Lower lobe of right lung (tissue), 2 donors: ENCODE results near the gene GSE1. TPM values are rescaled to one million over a fixed set of nuclear protein-coding genes. Genes with fewer than 3 reads are reported as not detected.

Experiments used
- ATAC-seq, 2 donors: fragments of 200-7000 bp; cut with Tn5 transposase; one replicate each; pipeline ENCODE4 v1.9.1; 2020 to 2022; ENCODE audit warnings: mild to moderate bottlenecking in 2 of 2, moderate library complexity in 2 of 2
- DNase-seq: peaks from one replicate; pipeline ENCODE4 v3.0.0-alpha.2; 2020
- H3K27ac ChIP-seq: fragments of 200-600 bp; one replicate; pipeline ENCODE4 v1.8.0; 2022
- H3K27me3 ChIP-seq: fragments of 200-600 bp; one replicate; pipeline ENCODE4 v1.8.0; 2022; ENCODE audit warnings: low read depth
- H3K36me3 ChIP-seq: fragments of 200-600 bp; one replicate; pipeline ENCODE4 v1.8.0; 2022; ENCODE audit warnings: mild to moderate bottlenecking
- H3K4me1 ChIP-seq: fragments of 200-600 bp; one replicate; pipeline ENCODE4 v1.8.0; 2022
- H3K4me3 ChIP-seq: fragments of 200-600 bp; one replicate; pipeline ENCODE4 v1.8.0; 2022; ENCODE audit warnings: mild to moderate bottlenecking
- H3K9me3 ChIP-seq: fragments of 200-600 bp; one replicate; pipeline ENCODE4 v1.8.0; 2022
- intact Hi-C: fragments of 100-400 bp; cut with DNase I; formaldehyde crosslinking; loops from one replicate; pipeline ENCODE4 v1.11.0; 2022
- total RNA-seq: library from RNA; stranded (reverse); fragmentation: NEBNext Ultra II Directional; extraction: Animal tissue kit (Norgen Biotek cat#: 25700); gene quantifications from one replicate; pipeline ENCODE4 v1.2.1, GENCODE V29; 2021
- TF ChIP-seq, protein P1 (sequence below): fragments of 200-600 bp; IDR thresholded peaks from one replicate; pipeline ENCODE4 v1.8.0; 2022; ENCODE audit warnings: antibody characterized with exemption, mild to moderate bottlenecking
- donor health status: DM: no; HTN: yes; CAD: no; lungs with severe emphysema.

Gene GSE1
- total RNA-seq, 1 donor from 2014 or later, result 85.2 TPM

DNA sequence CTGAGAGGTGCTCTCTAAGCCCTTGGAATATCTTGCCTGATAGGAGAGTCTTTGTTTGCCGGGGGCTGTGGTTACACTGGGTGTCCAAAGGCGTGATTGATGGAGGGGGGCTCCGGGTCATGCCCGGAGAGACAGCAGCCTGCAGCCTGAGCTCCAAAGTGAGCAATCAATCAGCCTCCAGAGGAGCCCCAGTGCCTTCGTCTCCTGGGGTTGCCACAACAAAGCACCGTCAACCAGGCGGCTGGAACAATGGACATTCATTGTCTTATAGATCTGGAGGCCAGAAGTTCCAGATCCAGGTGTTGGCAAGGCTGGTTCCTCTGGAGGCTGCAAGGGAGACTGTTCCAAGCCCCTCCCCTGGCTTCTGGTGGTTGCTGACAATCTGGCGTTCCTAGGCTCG lies 99.7 kb downstream of the GSE1 start:
- Histone ChIP-seq H3K4me1 (peaks cover 9% of the 10 kb centered on the region), H3K9me3 (no peaks in the 10 kb centered on the region), H3K27me3 (peaks cover 4% of the 10 kb centered on the region), H3K4me3 (no peak overlapping the region), H3K27ac (no peak overlapping the region), H3K36me3 (no peaks in the 10 kb centered on the region)
- no peak for ATAC-seq
- TF ChIP-seq, protein P1, sequence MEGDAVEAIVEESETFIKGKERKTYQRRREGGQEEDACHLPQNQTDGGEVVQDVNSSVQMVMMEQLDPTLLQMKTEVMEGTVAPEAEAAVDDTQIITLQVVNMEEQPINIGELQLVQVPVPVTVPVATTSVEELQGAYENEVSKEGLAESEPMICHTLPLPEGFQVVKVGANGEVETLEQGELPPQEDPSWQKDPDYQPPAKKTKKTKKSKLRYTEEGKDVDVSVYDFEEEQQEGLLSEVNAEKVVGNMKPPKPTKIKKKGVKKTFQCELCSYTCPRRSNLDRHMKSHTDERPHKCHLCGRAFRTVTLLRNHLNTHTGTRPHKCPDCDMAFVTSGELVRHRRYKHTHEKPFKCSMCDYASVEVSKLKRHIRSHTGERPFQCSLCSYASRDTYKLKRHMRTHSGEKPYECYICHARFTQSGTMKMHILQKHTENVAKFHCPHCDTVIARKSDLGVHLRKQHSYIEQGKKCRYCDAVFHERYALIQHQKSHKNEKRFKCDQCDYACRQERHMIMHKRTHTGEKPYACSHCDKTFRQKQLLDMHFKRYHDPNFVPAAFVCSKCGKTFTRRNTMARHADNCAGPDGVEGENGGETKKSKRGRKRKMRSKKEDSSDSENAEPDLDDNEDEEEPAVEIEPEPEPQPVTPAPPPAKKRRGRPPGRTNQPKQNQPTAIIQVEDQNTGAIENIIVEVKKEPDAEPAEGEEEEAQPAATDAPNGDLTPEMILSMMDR, result no peak
- DNase-seq, result no peak
- intact Hi-C loops, result no loop called here

DNA sequence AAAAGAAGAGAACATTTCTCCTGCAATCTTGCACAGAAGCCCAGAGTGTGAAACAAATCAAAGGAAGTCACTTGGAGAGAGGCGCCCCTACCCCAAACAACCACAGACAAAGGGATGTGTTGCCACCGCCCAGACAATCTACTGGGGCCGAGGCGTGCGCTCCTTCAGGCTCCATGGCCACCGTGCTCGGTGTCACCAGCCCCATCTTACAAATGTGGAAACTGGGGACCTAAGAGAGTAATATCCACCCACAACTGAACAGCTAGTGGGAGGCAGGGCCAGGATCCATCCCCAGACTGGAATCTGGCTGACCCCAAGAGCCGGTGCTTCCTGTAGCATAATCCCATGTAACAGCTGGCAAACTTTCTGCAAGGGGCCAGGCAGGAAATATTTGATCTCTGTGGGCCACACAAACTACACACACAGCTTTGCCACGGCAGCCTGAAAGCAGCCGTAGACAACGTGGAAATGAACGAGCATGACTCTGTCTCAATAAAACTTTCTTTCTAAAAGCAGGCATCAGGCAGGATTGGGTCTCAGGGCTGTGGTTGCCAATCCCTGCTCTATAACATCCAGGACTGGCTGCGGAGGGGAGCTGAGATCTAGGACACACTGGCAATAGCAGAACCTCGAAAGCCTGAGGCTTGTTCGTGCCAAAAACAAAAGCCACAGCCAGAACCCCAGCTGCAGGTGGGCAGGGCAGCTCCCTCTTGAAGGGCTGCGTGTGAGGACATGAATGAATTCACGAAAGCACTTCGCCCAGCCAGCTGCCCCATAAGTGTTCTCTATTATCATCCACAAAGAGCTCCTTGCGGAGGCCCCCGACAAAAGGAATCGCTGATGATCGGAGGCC lies 102.3 kb downstream of the GSE1 start:
- no peaks in the 10 kb centered on the region for H3K36me3 ChIP-seq
- H3K4me1 ChIP-seq, result peaks cover 10% of the 10 kb centered on the region
- DNase-seq, result no peak
- peaks cover 4% of the 10 kb centered on the region for H3K27me3 ChIP-seq
- intact Hi-C loops, result no loop called here
- no peak for ATAC-seq
- H3K4me3 ChIP-seq, result no peak overlapping the region
- TF ChIP-seq, protein P1, result no peak
- no peaks in the 10 kb centered on the region for H3K9me3 ChIP-seq
- no peak overlapping the region for H3K27ac ChIP-seq

DNA sequence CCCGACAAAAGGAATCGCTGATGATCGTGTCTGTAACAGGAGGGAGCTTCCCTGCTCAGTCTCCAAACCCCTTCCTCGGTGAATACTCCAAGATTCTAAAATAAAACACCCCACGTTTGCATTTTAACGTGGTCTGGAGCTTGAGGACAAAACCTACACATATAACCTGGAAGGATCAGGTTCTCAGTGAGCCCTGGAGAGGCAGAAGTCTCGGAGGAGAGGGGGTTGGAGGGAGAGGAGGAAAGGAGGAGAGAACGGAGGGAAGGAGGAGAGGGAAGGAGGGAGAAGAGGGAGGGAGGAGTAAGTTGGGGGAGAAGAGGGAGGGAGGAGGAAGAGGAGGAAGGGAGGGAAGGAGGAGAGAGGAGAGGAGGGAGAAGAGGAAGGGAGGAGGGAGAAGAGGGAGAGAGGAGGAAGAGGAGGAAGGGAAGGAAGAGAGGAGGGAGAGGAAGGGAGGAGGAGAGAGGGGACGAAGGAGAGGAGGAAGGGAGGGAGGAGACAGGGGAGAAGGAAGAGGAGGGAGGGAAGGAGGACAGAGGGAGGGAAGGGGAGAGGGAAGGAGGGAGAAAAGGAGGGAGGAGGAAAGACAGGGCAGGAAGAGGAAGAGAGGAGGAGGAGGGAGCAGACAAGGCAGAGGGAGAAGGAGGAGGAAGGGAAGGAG lies 103.0 kb downstream of the GSE1 start:
- no peak overlapping the region for H3K4me3 ChIP-seq
- H3K4me1 ChIP-seq, result peaks cover 10% of the 10 kb centered on the region
- intact Hi-C loops, result no loop called here
- ATAC-seq (no peak), DNase-seq (no peak)
- TF ChIP-seq, protein P1, result no peak
- H3K27me3 ChIP-seq, result peaks cover 4% of the 10 kb centered on the region
- no peak overlapping the region for H3K27ac ChIP-seq
- H3K9me3 ChIP-seq, result no peaks in the 10 kb centered on the region
- no peaks in the 10 kb centered on the region for H3K36me3 ChIP-seq

DNA sequence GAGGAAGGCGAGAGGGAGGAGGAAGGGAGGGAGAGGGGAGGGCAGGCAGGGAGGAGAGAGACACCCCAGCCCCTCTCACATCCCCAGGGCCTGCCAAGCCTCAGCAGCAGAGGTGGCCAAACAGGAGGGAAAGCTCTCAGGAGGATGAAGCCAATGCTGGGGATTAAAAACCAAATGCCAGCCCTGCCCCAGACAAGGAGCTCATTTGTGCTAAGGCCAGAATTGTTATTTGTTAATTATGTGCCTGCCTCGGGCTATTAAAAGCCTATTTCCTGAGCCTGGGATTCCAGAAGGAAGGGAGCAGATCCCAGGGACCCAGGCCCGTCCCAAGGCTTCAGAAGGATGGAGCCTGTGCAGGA lies 103.5 kb downstream of the GSE1 start:
- no peak overlapping the region for H3K4me3 ChIP-seq
- intact Hi-C loops, result no loop called here
- ATAC-seq (no peak), DNase-seq (no peak)
- H3K4me1 ChIP-seq, result peaks cover 10% of the 10 kb centered on the region
- TF ChIP-seq, protein P1, result no peak
- H3K9me3 ChIP-seq, result no peaks in the 10 kb centered on the region
- peaks cover 4% of the 10 kb centered on the region for H3K27me3 ChIP-seq
- H3K36me3 ChIP-seq, result no peaks in the 10 kb centered on the region
- no peak overlapping the region for H3K27ac ChIP-seq

DNA sequence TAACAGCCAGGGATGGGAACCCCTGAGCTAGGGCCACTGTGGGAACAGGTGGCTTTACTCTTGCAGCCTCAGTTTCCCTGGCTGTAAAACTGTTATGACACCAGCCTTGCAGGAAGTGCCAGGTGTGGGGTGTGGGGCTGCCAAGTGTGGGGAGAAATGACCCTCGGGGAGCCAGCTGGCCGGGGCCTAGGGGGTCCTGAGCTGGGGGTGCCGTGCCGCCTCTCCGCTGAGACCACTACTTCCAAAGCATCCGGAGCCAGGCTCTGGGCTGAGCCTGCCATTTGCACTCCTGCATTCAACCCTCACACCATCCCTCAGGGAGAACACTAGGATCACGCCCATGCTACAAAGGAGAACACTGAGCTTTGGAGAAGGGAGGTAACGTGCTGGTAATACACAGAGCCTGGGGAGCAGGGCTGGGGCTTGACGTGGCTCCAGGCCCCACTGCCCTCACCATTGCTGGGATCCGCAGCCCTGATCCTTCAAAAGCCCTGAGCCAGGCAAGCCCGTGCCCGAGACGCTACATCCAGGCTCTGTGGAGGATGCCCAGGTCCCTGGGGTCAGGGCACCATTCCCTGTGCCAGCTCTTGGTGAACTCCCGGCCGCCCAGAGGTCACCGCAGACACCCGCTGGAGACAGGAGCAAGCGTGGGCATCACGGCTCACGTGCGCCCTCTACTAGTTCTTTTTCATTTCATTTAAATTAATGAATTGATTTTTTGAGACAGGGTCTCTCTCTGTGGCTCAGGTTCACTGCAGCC lies 104.5 kb downstream of the GSE1 start:
- ATAC-seq (peak; percentile 74 to 78), DNase-seq (peak; percentile 83)
- H3K4me3 ChIP-seq, result no peak overlapping the region
- TF ChIP-seq, protein P1, result peak; percentile 71
- H3K36me3 ChIP-seq, result no peaks in the 10 kb centered on the region
- peaks cover 10% of the 10 kb centered on the region for H3K4me1 ChIP-seq
- H3K27ac ChIP-seq, result no peak overlapping the region
- H3K9me3 ChIP-seq, result no peaks in the 10 kb centered on the region
- intact Hi-C loops, result no loop called here
- H3K27me3 ChIP-seq, result peaks cover 4% of the 10 kb centered on the region
